Measurements from ENCODE around the gene SLC25A29. TPM values are rescaled to one million over a fixed set of nuclear protein-coding genes. Genes with fewer than 3 reads are reported as not detected.

Gene SLC25A29
- polyA plus RNA-seq, 1 donor (not counting 4 experiments of a cell fraction or from before 2014, with no cell fraction given), result 16.3 TPM

GRCh38 chr14:100256339-100256895, 49.8 kb downstream of the SLC25A29 start:
- Histone ChIP-seq H3K27me3 (ENCODE audit: control insufficient read depth, extremely low read depth, insufficient read depth, low read length) (no peaks in the 10 kb centered on the region), H3K9ac (ENCODE audit: control insufficient read depth, extremely low read depth, insufficient read depth, low read length) (no peak overlapping the region), H4K20me1 (ENCODE audit: control insufficient read depth, extremely low read depth, insufficient read depth, low read length) (peaks cover 45% of the 10 kb centered on the region), H3K9me1 (ENCODE audit: control insufficient read depth, extremely low read depth, insufficient read depth, low read length) (peaks cover 2% of the 10 kb centered on the region), H3K36me3 (ENCODE audit: control insufficient read depth in 2 of 2, extremely low read depth in 1 of 2, insufficient read depth in 2 of 2, low read length in 2 of 2) (peaks cover 0 to under 1% of the 10 kb centered on the region in 2 experiments), H3K4me2 (ENCODE audit: control insufficient read depth, extremely low read depth, insufficient read depth, low read depth, low read length) (no peak overlapping the region), H3K9me3 (ENCODE audit: control insufficient read depth, low read depth, low read length) (no peaks in the 10 kb centered on the region), H3K27ac (ENCODE audit: control insufficient read depth, insufficient read depth, low read length) (no peak overlapping the region), H3K4me1 (ENCODE audit: control insufficient read depth, extremely low read depth, insufficient read depth, low read length) (no peaks in the 10 kb centered on the region), H3K4me3 (ENCODE audit: control insufficient read depth in 2 of 3, extremely low read depth in 1 of 3, insufficient read depth in 2 of 3, low read depth in 1 of 3, low read length in 3 of 3) (no peak overlapping the region), H2AFZ (ENCODE audit: control insufficient read depth, low read length) (no peak overlapping the region), H3K79me2 (ENCODE audit: control insufficient read depth, insufficient read depth, low read length) (peaks cover 98% of the 10 kb centered on the region)
- dilution Hi-C loops (cut with MboI; ENCODE audit: extremely low pct_ligation_motif_present, low sequenced_read_pairs), result no loop called here
- DNase-seq (ENCODE audit: low read depth, low spot score) (no peak), FAIRE-seq (no peak)
- TF ChIP-seq EZH2 (IDR thresholded peaks at IDR 0.05; ENCODE audit: low read length), result no peak
- TF ChIP-seq CTCF (optimal IDR thresholded peaks at IDR 0.05 in 1 of 3, IDR thresholded peaks at IDR 0.05 in 1 of 3, conservative IDR thresholded peaks at IDR 0.05 in 1 of 3; ENCODE audit: extremely low read depth in 1 of 3, insufficient read depth in 2 of 3, low read length in 3 of 3), result no peak

- H2AFZ ChIP-seq (ENCODE audit: control insufficient read depth, low read length), result no peak overlapping the region
- DNase-seq (ENCODE audit: low read depth, low spot score), result no peak
- no peak for FAIRE-seq
- H3K36me3 ChIP-seq (ENCODE audit: control insufficient read depth in 2 of 2, extremely low read depth in 1 of 2, insufficient read depth in 2 of 2, low read length in 2 of 2), result no peaks in the 10 kb centered on the region
- no peak overlapping the region for H3K4me3 ChIP-seq (ENCODE audit: control insufficient read depth in 2 of 3, extremely low read depth in 1 of 3, insufficient read depth in 2 of 3, low read depth in 1 of 3, low read length in 3 of 3)
- dilution Hi-C loops (cut with MboI; ENCODE audit: extremely low pct_ligation_motif_present, low sequenced_read_pairs), result no loop called here
- H3K4me2 ChIP-seq (ENCODE audit: control insufficient read depth, extremely low read depth, insufficient read depth, low read depth, low read length), result no peak overlapping the region
- no peak overlapping the region for H3K27ac ChIP-seq (ENCODE audit: control insufficient read depth, insufficient read depth, low read length)
- no peaks in the 10 kb centered on the region for H3K9me3 ChIP-seq (ENCODE audit: control insufficient read depth, low read depth, low read length)
- no peaks in the 10 kb centered on the region for H3K4me1 ChIP-seq (ENCODE audit: control insufficient read depth, extremely low read depth, insufficient read depth, low read length)
- peaks cover 29% of the 10 kb centered on the region for H4K20me1 ChIP-seq (ENCODE audit: control insufficient read depth, extremely low read depth, insufficient read depth, low read length)
- H3K27me3 ChIP-seq (ENCODE audit: control insufficient read depth, extremely low read depth, insufficient read depth, low read length), result no peaks in the 10 kb centered on the region
- H3K9me1 ChIP-seq (ENCODE audit: control insufficient read depth, extremely low read depth, insufficient read depth, low read length), result peaks cover 2% of the 10 kb centered on the region
- TF ChIP-seq EZH2 (IDR thresholded peaks at IDR 0.05; ENCODE audit: low read length) (no peak), CTCF (optimal IDR thresholded peaks at IDR 0.05 in 1 of 3, IDR thresholded peaks at IDR 0.05 in 1 of 3, conservative IDR thresholded peaks at IDR 0.05 in 1 of 3; ENCODE audit: extremely low read depth in 1 of 3, insufficient read depth in 2 of 3, low read length in 3 of 3) (no peak)
- no peak overlapping the region for H3K9ac ChIP-seq (ENCODE audit: control insufficient read depth, extremely low read depth, insufficient read depth, low read length)
- H3K79me2 ChIP-seq (ENCODE audit: control insufficient read depth, insufficient read depth, low read length), result peaks cover 99% of the 10 kb centered on the region
These were observed 53.6 kb downstream of the SLC25A29 start for GRCh38 chr14:100252684-100253083.
